Activated B cell treated with CpG ODN at 0.5 μM for 24 hours (primary cell): Measurements from ENCODE around the gene SELENOI. TPM values are rescaled to one million over a fixed set of nuclear protein-coding genes. Genes with fewer than 3 reads are reported as not detected.

Source experiments
- ATAC-seq: fragments of 200-7000 bp; cut with Tn5 transposase; one replicate; pipeline ENCODE4 v1.10.0; 2021; ENCODE audit warnings: low read depth, mild to moderate bottlenecking, moderate library complexity
- CTCF ChIA-PET: fragments of 350-600 bp; sonication (Branson Sonifier 250); formaldehyde crosslinking; loops from one replicate; lab custom pipeline; 2021; ENCODE audit warnings: antibody characterized with exemption; lab: Charles Lee
- POLR2A ChIA-PET: fragments of 350-600 bp; sonication (Branson Sonifier 250); formaldehyde crosslinking; loops from one replicate; lab custom pipeline; 2021; ENCODE audit warnings: antibody characterized with exemption; lab: Charles Lee
- DNase-seq: peaks from one replicate; pipeline ENCODE4 v3.0.0; 2022
- H3K27ac Mint-ChIP-seq: one replicate; pipeline ENCODE4 v1.8.0; 2020; ENCODE audit warnings: mixed read lengths
- H3K27me3 Mint-ChIP-seq: one replicate; pipeline ENCODE4 v1.8.0; 2021; ENCODE audit warnings: mixed read lengths
- H3K36me3 Mint-ChIP-seq: one replicate; pipeline ENCODE4 v1.8.0; 2021; ENCODE audit warnings: low read depth, mixed read lengths
- H3K4me1 Mint-ChIP-seq: one replicate; pipeline ENCODE4 v1.8.0; 2021; ENCODE audit warnings: mixed read lengths
- H3K4me3 Mint-ChIP-seq: one replicate; pipeline ENCODE4 v1.8.0; 2020; ENCODE audit warnings: mild to moderate bottlenecking, mixed read lengths
- H3K9me3 Mint-ChIP-seq: one replicate; pipeline ENCODE4 v1.8.0; 2020; ENCODE audit warnings: mixed read lengths
- intact Hi-C: fragments of 100-400 bp; cut with micrococcal nuclease; formaldehyde crosslinking; loops from one replicate; pipeline ENCODE4 v1.15.1; 2024
- total RNA-seq: library from RNA; stranded (reverse); gene quantifications from 2 replicates; pipeline ENCODE4 v1.2.3, GENCODE V29; 2022
- TF ChIP-seq, protein P1 (sequence below): fragments of 200-600 bp; IDR thresholded peaks from one replicate; pipeline ENCODE4 v1.8.0; 2022; ENCODE audit warnings: antibody characterized with exemption, mild to moderate bottlenecking

The SELENOI gene
- total RNA-seq, 1 donor from 2014 or later: 21.1 TPM

GRCh38 chr2:26442707-26443106 is 96.8 kb downstream of the SELENOI start:
- TF ChIP-seq, protein P1, sequence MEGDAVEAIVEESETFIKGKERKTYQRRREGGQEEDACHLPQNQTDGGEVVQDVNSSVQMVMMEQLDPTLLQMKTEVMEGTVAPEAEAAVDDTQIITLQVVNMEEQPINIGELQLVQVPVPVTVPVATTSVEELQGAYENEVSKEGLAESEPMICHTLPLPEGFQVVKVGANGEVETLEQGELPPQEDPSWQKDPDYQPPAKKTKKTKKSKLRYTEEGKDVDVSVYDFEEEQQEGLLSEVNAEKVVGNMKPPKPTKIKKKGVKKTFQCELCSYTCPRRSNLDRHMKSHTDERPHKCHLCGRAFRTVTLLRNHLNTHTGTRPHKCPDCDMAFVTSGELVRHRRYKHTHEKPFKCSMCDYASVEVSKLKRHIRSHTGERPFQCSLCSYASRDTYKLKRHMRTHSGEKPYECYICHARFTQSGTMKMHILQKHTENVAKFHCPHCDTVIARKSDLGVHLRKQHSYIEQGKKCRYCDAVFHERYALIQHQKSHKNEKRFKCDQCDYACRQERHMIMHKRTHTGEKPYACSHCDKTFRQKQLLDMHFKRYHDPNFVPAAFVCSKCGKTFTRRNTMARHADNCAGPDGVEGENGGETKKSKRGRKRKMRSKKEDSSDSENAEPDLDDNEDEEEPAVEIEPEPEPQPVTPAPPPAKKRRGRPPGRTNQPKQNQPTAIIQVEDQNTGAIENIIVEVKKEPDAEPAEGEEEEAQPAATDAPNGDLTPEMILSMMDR: no peak
- DNase-seq: no peak
- Mint-ChIP-seq H3K27me3 (peaks cover 6% of the 10 kb centered on the region), H3K36me3 (no peaks in the 10 kb centered on the region), H3K27ac (no peak overlapping the region), H3K4me1 (no peaks in the 10 kb centered on the region), H3K9me3 (no peaks in the 10 kb centered on the region), H3K4me3 (no peak overlapping the region)
- CTCF ChIA-PET: no interaction called here
- intact Hi-C loops: no loop called here
- POLR2A ChIA-PET: no interaction called here
- no peak for ATAC-seq

DNA sequence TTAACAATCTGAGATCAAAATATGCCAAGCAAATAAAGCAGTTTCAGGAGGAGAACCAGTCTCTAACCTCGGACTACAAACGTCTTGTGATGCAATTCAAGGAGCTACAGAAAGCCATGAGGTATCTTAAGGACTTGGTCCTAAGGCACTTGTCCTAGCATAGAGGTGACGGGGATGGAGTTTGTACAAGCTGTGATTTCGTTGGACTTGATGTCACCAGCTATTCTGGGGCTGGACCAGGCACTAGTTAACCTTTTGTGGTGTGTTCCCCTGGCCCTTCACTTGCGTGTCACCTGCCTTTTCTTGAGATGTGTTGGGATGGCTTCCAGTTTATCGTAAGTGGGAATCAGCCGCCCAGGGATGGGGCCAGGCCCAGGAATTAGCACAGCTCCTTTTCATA is 98.3 kb downstream of the SELENOI start:
- no peaks in the 10 kb centered on the region for H3K36me3 Mint-ChIP-seq
- ChIA-PET CTCF (no interaction called here), POLR2A (no interaction called here)
- H3K4me3 Mint-ChIP-seq: no peak overlapping the region
- DNase-seq (no peak), ATAC-seq (no peak)
- H3K9me3 Mint-ChIP-seq: no peaks in the 10 kb centered on the region
- no peak overlapping the region for H3K27ac Mint-ChIP-seq
- H3K4me1 Mint-ChIP-seq: no peaks in the 10 kb centered on the region
- intact Hi-C loops: no loop called here
- peaks cover 3% of the 10 kb centered on the region for H3K27me3 Mint-ChIP-seq
- TF ChIP-seq, protein P1: no peak

Other genes starting within 250 kb of the SELENOI start
- gene GAREM2, start 173.1 kb upstream of the SELENOI start, total RNA-seq: 2.2 and 3.1 TPM in 2 replicates
- 127 and 128 TPM in 2 replicates for gene HADHA, start 101.5 kb upstream of the SELENOI start, total RNA-seq
- 62.4 and 65.6 TPM in 2 replicates for gene HADHB, start 101.2 kb upstream of the SELENOI start, total RNA-seq
- gene ADGRF3, start 646 bp downstream of the SELENOI start, total RNA-seq: 0.76 and 1.0 TPM in 2 replicates
- gene DRC1, start 55.8 kb downstream of the SELENOI start, total RNA-seq: not detected in 2 replicates
- gene OTOF, start 132.0 kb downstream of the SELENOI start, total RNA-seq: not detected in 2 replicates